RCC 7860 (cell line): ENCODE results near the gene LAD1.

ENCODE experiments used
- DNase-seq: peaks from one replicate; pipeline ENCODE4 v3.0.0-alpha.2; 2015; ENCODE audit warnings: low spot score
- FAIRE-seq: peaks from 2 replicates; lab custom pipeline; 2012; peaks lifted over from hg19 to GRCh38; lab: Jason Lieb, UNC

LAD1 gene, protein sequence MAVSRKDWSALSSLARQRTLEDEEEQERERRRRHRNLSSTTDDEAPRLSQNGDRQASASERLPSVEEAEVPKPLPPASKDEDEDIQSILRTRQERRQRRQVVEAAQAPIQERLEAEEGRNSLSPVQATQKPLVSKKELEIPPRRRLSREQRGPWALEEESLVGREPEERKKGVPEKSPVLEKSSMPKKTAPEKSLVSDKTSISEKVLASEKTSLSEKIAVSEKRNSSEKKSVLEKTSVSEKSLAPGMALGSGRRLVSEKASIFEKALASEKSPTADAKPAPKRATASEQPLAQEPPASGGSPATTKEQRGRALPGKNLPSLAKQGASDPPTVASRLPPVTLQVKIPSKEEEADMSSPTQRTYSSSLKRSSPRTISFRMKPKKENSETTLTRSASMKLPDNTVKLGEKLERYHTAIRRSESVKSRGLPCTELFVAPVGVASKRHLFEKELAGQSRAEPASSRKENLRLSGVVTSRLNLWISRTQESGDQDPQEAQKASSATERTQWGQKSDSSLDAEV

DNA sequence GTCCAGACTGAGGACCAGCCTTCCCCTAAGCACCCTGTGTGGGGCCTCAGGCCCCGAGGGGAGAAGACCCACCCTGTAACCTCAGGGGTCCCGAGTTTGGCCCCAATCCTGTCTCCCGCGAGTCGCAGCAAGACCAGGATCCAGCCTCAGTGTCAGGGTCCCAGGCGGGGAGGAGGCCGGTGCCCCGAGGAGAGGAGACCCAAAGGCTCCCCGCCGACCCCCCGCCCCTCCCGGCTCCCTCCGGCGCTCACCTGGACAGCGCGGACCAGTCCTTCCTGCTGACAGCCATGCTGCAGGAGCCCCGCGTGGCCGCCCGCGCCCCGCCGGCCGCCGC lies at the start of gene LAD1:
Gene LAD1, minus strand, starts transcription at position 307 of the 334 bp plus-strand sequence. Its CDS starts 18 bp downstream, at position 289.
- FAIRE-seq = no peak

DNA sequence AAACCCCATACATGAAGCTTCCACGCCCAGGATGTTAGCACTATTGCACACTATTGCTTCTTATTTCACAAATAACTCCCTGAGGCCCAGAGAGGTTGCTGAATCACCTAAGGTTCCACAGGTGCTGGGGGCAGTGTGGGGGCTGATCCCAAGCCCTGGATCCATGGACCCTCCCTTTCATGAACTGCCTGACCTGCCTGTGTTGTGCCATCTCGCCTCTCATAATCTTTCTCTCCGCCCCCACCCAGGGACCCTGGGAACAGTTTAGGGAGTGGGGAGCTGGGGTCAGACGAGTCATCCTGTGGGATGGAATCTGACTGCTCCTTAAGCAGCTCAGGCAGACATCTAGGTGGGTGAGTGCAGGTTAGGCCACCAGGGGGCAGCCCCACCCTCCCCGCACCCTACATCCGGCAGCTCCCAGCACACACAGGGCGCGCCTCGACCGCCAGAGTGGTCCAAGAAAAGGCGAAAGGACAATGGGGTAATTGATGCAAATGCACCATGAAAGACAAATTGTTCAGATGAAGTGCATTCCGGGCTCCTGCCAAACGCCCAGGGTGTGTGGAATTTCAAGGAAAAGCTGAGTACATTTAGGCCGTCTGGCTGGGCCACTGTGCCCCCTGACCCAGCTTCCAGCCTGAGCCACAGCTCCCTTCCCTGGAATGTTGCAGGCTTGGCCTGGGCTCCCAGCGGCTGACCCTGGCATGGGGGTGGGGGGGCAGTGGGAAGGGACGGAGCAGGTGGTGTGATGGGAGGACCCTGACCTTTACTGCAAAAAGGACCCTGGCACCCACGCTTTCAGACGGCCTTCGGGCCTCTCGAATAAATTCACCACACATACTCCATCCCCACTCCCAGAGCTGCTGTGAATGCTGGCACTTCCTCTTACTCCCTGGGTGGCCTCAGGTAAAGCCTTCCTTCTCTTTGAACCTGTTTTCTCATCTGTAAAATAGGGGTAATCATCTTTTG lies 49.1 kb upstream of the LAD1 start:
- FAIRE-seq (no peak), DNase-seq (peak; percentile 60)

More for the DNA sequence above, at the start of gene LAD1:
- no peak for DNase-seq

DNA sequence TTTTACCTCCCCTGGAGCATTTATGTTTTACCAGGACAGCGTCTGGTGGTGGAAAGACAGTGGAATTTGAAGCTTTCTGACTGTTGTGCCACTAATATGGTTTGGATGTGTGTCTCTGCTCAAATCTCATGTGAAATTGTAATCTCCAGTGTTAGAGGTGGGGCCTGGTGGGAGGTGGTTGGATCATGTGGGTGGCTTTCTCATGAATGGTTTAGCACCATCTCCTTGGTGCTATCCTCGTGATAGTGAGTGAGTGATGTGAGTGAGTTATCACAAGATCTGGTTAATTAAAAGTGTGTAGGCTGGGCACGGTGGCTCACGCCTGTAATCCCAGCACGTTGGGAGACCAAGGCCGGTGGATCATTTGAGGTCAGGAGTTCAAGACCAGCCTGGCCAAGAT lies 46.2 kb upstream of the LAD1 start:
- FAIRE-seq (no peak), DNase-seq (no peak)

DNA sequence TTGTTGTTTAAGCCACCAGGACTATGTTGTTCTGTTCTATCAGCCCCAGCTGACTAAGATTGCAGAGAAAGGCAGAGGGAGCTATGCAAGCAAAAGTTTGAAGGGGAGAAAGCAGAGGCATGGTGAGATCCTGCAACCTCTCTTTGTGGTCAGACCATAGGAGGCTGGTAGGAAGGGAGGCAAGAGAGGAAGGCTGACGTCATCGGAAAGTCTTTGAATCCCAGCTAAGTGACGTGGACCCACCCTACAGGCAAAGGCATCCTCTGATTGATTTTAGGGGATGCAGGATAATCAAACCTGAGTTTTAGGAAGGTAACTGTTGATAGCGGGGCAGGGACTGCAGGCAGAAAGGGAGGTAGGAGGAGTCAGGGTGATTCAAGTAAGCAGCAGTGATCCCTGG lies 45.7 kb upstream of the LAD1 start:
- DNase-seq (no peak), FAIRE-seq (no peak)

DNA sequence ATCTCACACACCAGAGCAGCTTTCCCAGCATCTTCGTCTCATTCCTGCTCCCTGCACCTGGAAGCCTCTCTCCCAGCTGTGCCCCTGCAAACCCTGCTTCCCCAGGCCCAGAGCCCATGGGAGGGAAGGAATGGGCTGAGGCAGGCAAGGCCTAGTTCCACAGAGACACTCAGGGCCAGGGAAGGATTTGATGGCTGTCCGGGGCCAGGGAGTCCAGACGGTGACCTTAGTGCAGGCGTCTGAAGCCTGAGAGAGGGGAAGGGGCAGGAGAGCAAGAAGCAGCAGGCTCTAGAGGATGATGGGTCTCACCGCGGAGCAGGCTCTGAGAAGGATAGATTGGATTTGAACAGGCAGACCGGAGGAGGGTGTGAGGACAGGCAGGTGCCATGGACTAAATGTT lies 44.6 kb upstream of the LAD1 start:
- no peak for FAIRE-seq

DNA sequence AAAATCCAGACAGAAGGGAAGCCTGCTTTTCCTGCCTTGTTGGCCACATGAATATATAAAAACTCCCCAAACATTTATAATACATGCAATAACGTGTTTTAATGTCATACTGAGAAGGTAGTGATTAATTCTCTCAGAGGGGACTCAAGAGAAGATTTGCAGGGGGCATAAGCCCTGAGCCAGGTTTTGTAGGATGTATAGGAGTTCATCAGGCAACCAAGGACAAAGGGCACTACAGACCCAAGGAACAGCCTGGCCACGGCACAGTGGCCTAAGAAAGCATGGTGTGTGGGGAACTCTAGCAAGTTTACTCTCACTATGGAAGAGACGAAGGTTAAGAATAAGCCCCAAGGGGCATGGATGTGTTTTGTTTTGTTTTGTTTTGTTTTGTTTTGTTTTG lies 37.8 kb upstream of the LAD1 start:
- FAIRE-seq (no peak), DNase-seq (no peak)

More for the DNA sequence above, 44.6 kb upstream of the LAD1 start:
- DNase-seq = no peak

DNA sequence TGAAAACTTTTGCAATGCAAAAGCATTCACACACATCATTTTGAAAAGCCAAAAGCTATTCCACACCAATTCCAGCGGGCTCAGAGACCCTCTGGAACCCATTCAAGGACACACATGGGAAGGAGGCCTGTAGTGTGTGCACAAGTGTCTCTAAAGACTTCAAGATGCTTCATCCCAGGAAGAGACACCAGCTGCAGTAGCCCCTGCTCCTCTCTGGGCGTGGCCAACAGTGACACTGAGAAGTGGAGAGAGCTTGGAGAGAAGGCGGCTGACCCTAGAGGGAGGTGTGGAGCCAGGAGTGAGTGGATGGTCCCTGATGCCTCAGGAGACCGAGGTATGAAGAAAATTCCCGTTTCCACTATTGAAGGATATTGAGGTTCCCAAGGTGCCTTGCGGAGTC lies 37.3 kb upstream of the LAD1 start:
- FAIRE-seq (no peak), DNase-seq (peak; percentile 22)

DNA sequence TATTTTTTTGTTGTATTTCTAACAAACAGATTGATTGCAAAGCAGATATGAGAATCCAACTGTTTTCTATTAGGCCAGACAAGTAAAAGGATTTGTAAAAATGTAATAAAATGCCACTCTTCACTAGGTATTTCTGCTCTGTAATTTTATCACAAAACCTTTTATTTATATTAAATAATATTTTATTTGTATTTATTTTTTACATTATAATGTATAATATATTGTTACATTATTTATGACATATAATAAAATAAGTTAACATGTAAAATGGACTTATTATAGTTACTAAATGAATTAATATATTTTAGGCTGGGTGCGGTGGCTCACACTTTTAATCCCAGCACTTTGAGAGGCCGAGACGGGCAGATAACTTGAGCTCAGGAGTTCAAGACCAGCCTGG lies 35.1 kb upstream of the LAD1 start:
- peak; percentile 14 for FAIRE-seq
- DNase-seq = no peak

DNA sequence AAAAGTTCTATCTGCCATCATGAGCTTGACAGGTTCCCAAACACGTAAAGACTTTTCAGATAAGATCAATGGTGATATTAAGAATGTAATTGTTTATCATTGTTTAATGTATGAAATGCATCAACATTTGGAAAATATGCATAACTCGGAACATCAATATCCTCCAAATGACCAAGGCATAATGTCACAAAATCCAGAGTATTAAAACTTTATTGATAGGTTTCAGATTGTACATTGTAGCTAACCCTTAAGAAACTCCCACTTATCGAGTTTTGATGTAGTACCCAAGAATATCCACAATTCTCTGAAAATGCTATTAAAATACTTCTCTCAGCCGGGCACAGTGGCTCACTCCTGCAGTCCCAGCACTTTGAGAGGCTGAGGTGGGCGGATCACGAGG lies 34.5 kb upstream of the LAD1 start:
- FAIRE-seq = no peak
- DNase-seq = no peak

DNA sequence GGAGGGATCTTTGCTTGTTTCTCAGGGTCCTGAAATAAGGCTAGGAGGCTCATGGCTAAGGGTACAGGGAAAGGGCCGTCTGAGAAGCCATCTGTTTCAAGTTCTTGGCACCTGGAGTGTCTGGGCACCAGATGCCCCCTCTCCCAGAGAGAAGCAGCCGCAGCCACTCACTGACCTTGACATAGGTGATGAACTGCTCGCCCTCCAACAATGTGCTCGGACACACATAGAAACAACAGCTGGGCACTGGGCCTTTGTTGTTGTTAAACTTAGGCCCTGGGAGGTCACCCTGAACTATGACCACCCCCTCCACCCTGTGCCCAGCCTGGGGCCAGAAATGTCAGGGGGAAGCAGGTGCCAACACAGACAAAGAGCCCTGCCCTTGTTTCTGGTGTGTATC lies 31.7 kb upstream of the LAD1 start:
- DNase-seq = no peak
- FAIRE-seq = no peak

DNA sequence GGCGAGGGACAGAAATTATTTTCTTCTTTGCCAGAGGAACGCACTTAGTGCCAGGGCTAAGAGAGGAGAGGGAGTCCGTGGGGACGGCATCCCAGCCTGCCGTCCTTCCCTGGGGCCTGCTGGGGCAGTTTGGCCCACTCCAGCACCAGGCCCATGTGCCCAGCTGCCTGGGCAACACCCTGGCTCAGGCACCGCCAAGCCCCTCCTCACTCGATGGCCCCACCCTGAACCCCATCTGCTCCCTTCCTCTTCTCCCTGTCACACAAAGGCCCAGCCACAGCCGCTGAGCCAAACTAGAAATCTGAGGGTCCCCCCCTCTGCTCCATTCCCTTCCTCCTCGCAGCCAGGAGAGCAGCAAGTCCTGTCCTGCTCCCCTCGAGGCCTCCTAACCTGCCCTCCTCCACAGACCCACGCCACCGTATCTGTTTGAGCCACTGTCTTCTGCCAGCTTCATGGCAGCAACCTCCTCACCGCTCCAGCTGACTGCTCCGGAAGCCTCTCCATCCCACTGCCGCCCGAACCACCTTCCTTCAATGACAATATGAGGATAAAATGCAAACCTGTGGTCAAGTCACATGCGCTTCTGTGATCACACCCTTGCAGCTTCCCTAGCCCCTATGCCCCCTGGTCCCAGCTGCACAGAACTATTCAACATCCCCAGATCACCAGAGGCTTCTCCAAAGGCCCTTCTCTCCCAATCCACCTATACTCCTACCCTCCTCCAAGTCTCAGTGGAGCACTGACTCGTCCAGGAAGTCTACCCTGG lies 30.8 kb upstream of the LAD1 start:
- DNase-seq = no peak
- no peak for FAIRE-seq

DNA sequence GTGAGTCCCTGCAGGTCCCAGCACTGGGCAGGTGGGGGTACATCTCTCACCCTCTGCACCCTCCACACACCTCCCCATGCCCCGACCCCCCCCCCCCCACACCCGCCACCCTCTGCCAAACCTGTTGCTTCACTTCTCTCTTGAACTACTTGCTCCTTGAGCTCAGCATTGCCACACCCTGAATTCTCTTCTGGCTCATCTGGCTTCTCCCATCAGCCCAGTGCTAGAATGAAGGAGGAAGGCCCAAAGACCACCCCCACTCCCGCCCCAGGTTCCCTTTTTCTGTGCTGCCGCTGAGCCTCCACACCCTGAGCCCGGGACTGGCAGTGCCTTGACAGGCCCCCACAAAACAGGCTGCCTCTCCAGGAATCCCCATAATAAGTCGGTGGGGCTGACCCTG lies 28.8 kb upstream of the LAD1 start:
- no peak for FAIRE-seq
- no peak for DNase-seq

DNA sequence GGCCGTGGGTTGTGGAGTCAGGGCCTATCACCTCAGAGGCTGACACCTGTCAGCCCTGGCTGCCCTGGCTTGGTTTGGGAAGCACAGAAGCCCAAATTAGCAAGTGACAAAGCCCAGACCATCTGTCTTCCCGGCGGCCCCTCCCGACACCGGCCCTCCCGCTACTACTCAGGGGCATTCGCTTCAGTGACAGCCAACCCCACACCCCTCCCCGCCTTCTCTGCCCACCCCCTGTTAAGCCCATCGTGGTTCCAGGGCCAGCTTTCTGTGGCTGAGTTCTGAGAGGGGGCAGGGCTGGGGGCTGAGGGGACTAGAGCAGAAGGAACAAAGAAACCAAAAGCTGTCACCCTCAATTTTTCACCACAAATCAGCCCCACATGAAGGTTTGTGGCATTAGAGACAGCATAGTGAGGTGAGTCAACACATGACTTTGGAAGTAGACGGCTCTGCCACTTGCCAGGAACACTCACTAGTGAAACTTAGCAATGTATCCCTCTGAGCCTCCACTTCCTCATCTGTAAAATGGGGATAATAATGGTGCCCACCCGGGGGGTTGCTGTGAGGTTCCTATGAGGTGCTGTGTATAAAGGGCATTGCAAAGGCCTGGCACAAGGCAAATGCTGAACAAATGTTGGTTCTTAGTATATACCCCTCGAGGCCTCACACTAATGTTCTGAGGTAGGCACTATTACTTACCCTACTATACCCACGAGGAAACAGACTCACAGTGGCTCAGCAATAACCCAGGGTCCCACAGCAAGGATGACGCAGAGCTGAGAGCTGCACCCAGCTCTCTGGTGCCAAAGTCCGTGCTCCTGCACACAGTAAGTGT lies 27.6 kb upstream of the LAD1 start:
- DNase-seq = no peak
- no peak for FAIRE-seq

DNA sequence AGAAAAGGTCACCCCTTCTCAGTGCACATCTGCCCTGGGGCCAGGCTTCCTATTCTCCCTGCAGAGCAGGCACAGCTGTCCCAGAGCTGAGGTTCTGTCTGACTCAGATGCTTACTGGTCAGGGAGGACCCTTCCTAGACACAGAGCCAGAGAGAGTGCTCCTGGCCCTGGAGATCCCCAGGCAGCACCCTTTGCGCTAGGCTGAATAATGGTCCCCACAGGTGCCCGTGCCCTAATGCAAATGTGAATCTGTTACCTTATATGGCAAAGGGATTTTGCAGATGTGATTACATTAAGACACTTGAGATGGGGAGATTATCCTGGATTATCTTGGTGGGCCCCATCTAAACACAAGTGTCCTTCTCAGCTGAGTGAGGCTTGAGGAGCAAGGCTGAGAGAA lies 25.0 kb upstream of the LAD1 start:
- no peak for FAIRE-seq
- DNase-seq = no peak

DNA sequence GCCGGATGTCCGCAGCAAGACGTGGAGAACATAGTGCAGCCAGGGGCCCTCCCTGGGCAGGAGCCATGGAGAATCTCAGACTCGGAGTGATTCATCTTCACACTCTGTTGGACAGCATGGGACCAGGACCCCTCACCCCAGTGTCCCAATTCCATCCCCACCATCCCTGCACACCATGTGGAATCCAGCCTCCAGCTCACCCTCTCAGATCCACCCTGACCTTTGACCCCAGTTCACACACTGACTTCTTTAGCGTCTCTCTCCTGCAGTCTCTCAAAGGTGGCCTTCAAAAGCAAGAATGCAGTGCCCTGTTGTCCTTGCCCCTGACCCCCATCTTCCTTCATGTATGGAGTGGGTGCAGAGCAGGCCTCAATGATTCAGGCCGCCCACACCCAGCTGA lies 24.5 kb upstream of the LAD1 start:
- FAIRE-seq = no peak
- DNase-seq = no peak

DNA sequence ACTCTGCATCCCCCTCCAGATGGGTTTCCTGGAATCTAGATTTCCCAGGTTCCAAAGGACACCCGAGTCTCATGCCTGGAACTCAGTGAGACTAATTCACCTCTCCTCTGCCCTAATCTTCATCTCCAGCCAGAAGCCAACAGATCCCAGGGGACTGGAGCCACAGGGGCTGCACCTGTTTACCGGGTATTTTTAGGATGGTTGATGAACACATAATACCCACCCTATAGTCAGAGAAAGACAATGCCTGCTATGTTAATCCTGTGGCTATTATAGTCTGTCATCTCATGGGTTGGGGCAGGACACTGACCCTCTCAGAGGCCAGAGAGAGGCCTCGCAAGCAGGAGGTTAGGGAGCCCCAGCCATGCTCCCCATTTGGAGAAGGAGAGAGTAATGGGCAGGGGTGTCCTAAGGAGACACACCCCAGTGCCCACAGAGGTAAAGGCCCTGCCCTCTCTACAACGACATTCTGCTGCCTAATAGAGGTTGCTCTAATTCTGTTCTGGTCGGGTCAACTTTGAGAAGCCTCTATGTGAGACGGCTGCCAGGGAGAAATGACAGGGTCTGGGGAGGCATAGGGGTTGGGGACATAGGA lies 23.4 kb upstream of the LAD1 start:
- no peak for DNase-seq
- no peak for FAIRE-seq

DNA sequence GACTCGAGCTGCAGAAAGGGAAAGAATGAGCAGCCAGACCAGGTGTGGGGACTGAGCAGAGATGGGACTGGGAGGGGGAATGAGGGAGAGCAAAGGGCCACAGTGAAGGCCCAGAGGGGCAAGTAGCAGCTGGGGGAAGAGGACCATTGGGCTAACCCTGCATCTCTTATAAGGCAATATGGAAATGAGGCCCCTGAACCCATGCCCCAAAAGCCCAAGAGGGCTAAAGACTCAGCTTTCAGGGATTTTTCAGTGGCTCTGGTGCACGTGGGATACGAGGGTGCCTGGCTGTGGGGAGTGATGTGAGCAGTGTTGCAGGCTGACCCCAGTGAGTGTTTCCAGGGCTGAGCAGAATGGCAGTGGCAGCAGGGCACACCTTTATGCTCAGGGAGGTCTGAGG lies 22.9 kb upstream of the LAD1 start:
- FAIRE-seq = no peak
- no peak for DNase-seq

DNA sequence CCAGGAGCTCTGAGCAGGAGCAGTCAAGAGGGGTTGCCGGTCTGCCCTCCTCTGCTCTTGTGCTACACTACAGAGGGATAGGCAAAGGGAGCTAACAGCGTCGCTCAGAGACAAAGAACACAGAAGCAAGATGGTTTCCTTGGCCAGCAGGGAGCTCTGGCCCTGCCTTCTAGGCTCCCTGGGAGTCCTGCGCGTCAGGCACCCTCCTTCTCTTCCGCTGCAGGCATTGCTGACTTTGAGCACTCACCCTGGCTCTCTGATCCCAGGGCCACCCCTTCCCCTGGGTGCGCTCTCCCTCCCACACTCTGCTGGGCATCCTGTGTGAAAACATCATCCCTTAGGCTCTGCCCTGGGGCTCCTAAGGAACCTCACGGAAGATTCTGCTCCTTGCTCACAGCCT lies 21.9 kb upstream of the LAD1 start:
- FAIRE-seq = no peak
- DNase-seq = no peak

DNA sequence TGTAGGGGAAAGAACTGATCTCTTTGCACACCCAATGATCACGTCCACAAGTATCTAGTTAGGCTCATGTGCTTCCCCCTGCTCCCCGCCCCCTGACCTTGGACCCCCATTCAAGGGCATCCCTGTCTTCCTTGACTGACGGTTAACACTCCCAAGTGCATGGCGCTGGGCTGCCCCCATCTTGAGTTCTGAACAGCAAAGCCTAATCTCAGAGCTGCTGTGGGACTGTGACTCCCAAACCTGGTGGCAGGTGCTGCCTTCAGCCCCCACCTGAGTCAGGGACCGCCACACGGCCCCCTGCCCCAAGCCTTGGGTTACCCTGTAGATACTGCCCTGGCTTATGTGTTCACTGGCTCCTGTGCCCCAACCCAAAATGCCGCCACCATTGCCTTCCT lies 21.5 kb upstream of the LAD1 start:
- no peak for DNase-seq
- no peak for FAIRE-seq
